HCT116 (cell line): ENCODE data around the gene PCDHGB2. TPM values are rescaled to one million over a fixed set of nuclear protein-coding genes. Genes with fewer than 3 reads are reported as not detected.

Experiments used
- ATAC-seq: fragments of 200-7000 bp; cut with Tn5 transposase; 2 replicates; pipeline ENCODE4 v1.9.1; 2020; ENCODE audit warnings: mild to moderate bottlenecking, moderate library complexity
- BruUV-seq: library from RNA; stranded (reverse); fragments of 400-500 nt; replicated peaks from 2 replicates; lab custom pipeline; 2021; lab: Mats Ljungman, UMichigan
- CTCF ChIA-PET: fragments of 300-600 bp; sonication (Branson Sonifier 250); formaldehyde crosslinking; loops from one replicate; lab custom pipeline; 2021; ENCODE audit warnings: antibody characterized with exemption; lab: Charles Lee
- POLR2A ChIA-PET: fragments of 300-600, 350-600 bp; sonication (Branson Sonifier 250); formaldehyde crosslinking; loops from one replicate; lab custom pipeline; 2021; ENCODE audit warnings: antibody characterized with exemption; lab: Charles Lee
- RAD21 ChIA-PET, 2 experiments: fragments of 300-600 bp; sonication (Branson Sonifier 250); formaldehyde crosslinking; loops; one replicate each; lab custom pipeline; 2023; ENCODE audit warnings: low total read pairs in 2 of 2; ENCODE audit not compliant: uncharacterized antibody in 2 of 2, unreplicated experiment in 2 of 2, low non-redundant PET in 1 of 2; lab: Charles Lee
- DNase-seq: peaks from one replicate; pipeline ENCODE4 v3.0.0-alpha.2; 2010; ENCODE audit warnings: low read depth, low spot score
- H2AFZ ChIP-seq: fragments of 200-600 bp; shearing (Covaris generic), sonication (generic); 2 replicates; pipeline ENCODE4 v1.6.1; 2017; ENCODE audit warnings: low read depth, mixed run types, mixed read lengths, antibody characterized with exemption, low read length; ENCODE audit not compliant: poor library complexity, severe bottlenecking
- H3K27ac ChIP-seq: 2 replicates; pipeline ENCODE4 v1.5.1; 2012; ENCODE audit warnings: low read depth, low read length
- H3K27me3 ChIP-seq: fragments of 200-600 bp; sonication (generic); 2 replicates; pipeline ENCODE4 v1.6.1; 2016; ENCODE audit warnings: mixed run types, low read length, mixed read lengths; ENCODE audit not compliant: insufficient read depth
- H3K36me3 ChIP-seq, 2 experiments: fragments of 200-500 bp in 1 of 2; fragments of 200-600 bp in 1 of 2; sonication (Bioruptor generic) in 1 of 2; sonication (generic) in 1 of 2; 2 replicates each; pipeline versions ENCODE4 v1.5.1 to v1.6.1; 2014 to 2016; ENCODE audit warnings: low read length in 2 of 2, inconsistent platforms in 1 of 2, mixed read lengths in 1 of 2, mixed run types in 1 of 2; ENCODE audit not compliant: insufficient read depth in 2 of 2, control insufficient read depth in 1 of 2
- H3K4me1 ChIP-seq, 2 experiments: fragments of 200-600 bp in 1 of 2; sonication (generic) in 1 of 2; 2 replicates each; pipeline versions ENCODE4 v1.5.1 to v1.6.1; 2012 to 2017; ENCODE audit warnings: low read length in 2 of 2, inconsistent platforms in 1 of 2, mild to moderate bottlenecking in 1 of 2, mixed read lengths in 1 of 2, mixed run types in 1 of 2, moderate library complexity in 1 of 2; ENCODE audit not compliant: insufficient read depth in 2 of 2, control insufficient read depth in 1 of 2
- H3K4me2 ChIP-seq: fragments of 200-600 bp; sonication (generic); 2 replicates; pipeline ENCODE4 v1.6.1; 2017; ENCODE audit warnings: mixed run types, low read length, mixed read lengths
- H3K4me3 ChIP-seq, 2 experiments: fragments of 200-600 bp in 1 of 2; sonication (generic) in 1 of 2; replicated peaks in 1 of 2; 2 replicates each; pipeline ENCODE4 v1.5.1; 2011 to 2016; ENCODE audit warnings: low read length in 2 of 2, control low read depth in 1 of 2, low read depth in 1 of 2, mild to moderate bottlenecking in 1 of 2, mixed read lengths in 1 of 2, mixed run types in 1 of 2
- H3K79me2 ChIP-seq: fragments of 200-600 bp; sonication (generic); 2 replicates; pipeline ENCODE4 v1.6.1; 2017; ENCODE audit warnings: mild to moderate bottlenecking, mixed run types, low read length, moderate library complexity, mixed read lengths; ENCODE audit not compliant: insufficient read depth
- H3K9ac ChIP-seq: fragments of 200-600 bp; sonication (generic); 2 replicates; pipeline ENCODE4 v1.6.1; 2016; ENCODE audit warnings: low read length, mixed read lengths
- H3K9me2 ChIP-seq: fragments of 200-600 bp; sonication (generic), shearing (Covaris generic); 2 replicates; pipeline ENCODE4 v1.6.1; 2017; ENCODE audit warnings: mixed run types, mild to moderate bottlenecking, moderate library complexity; ENCODE audit not compliant: insufficient read depth
- H3K9me3 ChIP-seq, 2 experiments: fragments of 200-500 bp in 1 of 2; fragments of 200-600 bp in 1 of 2; sonication (Bioruptor generic) in 1 of 2; sonication (generic) in 1 of 2; 2 replicates each; pipeline ENCODE4 v1.6.1; 2014 to 2017; ENCODE audit warnings: low read length in 2 of 2, mixed read lengths in 2 of 2, inconsistent platforms in 1 of 2, low read depth in 1 of 2, mild to moderate bottlenecking in 1 of 2, mixed run types in 1 of 2, moderate library complexity in 1 of 2; ENCODE audit not compliant: control insufficient read depth in 1 of 2, insufficient read depth in 1 of 2
- H4K20me1 ChIP-seq: fragments of 200-600 bp; sonication (generic), shearing (Covaris generic); 2 replicates; pipeline ENCODE4 v1.6.1; 2017; ENCODE audit warnings: mixed run types, mild to moderate bottlenecking, moderate library complexity; ENCODE audit not compliant: insufficient read depth
- CBX3 ChIP-seq: IDR thresholded peaks from 2 replicates; pipeline ENCODE4 v1.6.1; 2012; ENCODE audit warnings: low read depth
- EGR1 ChIP-seq: IDR thresholded peaks from 2 replicates; pipeline ENCODE4 v1.6.1; 2012; ENCODE audit warnings: low read depth
- FOSL1 ChIP-seq: IDR thresholded peaks from 2 replicates; pipeline ENCODE4 v1.6.1; 2012; ENCODE audit warnings: low read depth
- POLR2A ChIP-seq: IDR thresholded peaks from 2 replicates; pipeline ENCODE4 v1.7.0; 2011; ENCODE audit warnings: borderline replicate concordance; ENCODE audit not compliant: insufficient read depth, insufficient read length; ENCODE audit errors: extremely low read depth
- POLR2AphosphoS5 ChIP-seq: IDR thresholded peaks from 2 replicates; pipeline ENCODE4 v1.6.1; 2011; ENCODE audit warnings: mild to moderate bottlenecking, low read depth, low read length, moderate library complexity
- RAD21 ChIP-seq: IDR thresholded peaks from 2 replicates; pipeline ENCODE4 v1.6.1; 2012; ENCODE audit warnings: low read depth, mild to moderate bottlenecking
- SIN3A ChIP-seq: IDR thresholded peaks from 2 replicates; pipeline ENCODE4 v1.6.1; 2012; ENCODE audit warnings: low read depth
- SP1 ChIP-seq: IDR thresholded peaks from 2 replicates; pipeline ENCODE4 v1.6.1; 2012; ENCODE audit warnings: low read depth
- ZFX ChIP-seq: fragments of 450-650 bp; IDR thresholded peaks from 2 replicates; pipeline ENCODE4 v1.6.1; 2017
- intact Hi-C: fragments of 100-400 bp; cut with micrococcal nuclease; formaldehyde crosslinking; loops from 2 replicates; pipeline ENCODE4 v1.10.0; 2022
- total RNA-seq: library from RNA; stranded (reverse); gene quantifications from one replicate; pipeline ENCODE4 v1.2.1, GENCODE V29; 2021; ENCODE audit not compliant: unreplicated experiment
- TF ChIP-seq, protein P1 (sequence below): IDR thresholded peaks from 2 replicates; pipeline ENCODE4 v1.6.1; 2012; ENCODE audit warnings: low read depth
- TF ChIP-seq, protein P2 (sequence below): IDR thresholded peaks from 2 replicates; pipeline ENCODE4 v1.6.1; 2011; ENCODE audit warnings: mild to moderate bottlenecking, low read length, moderate library complexity; ENCODE audit not compliant: insufficient replicate concordance; ENCODE audit errors: extremely low read depth

PCDHGB2 gene
- total RNA-seq, 1 experiment from 2014 or later: 0.34 TPM

GRCh38 chr5:141319202-141319601 is 40.6 kb upstream of the PCDHGB2 start:
- Histone ChIP-seq H3K79me2 (peaks cover 29% of the 10 kb centered on the region), H3K4me1 (peaks cover 4 to 13% of the 10 kb centered on the region in 2 experiments; a peak in 3 of 4 replicates), H3K27ac (no peak overlapping the region), H4K20me1 (no peaks in the 10 kb centered on the region), H3K4me3 (peak overlapping the region in 1 of 2 experiments; percentile 74; a peak in 3 of 4 replicates), H3K27me3 (no peaks in the 10 kb centered on the region), H3K9ac (no peak overlapping the region), H2AFZ (no peak overlapping the region), H3K9me2 (no peaks in the 10 kb centered on the region), H3K9me3 (peaks cover 19 to 26% of the 10 kb centered on the region in 2 experiments), H3K4me2 (peak overlapping the region; percentile 79), H3K36me3 (peaks cover 2 to 19% of the 10 kb centered on the region in 2 experiments; a peak in 2 of 4 replicates)
- ChIA-PET CTCF (interaction anchor here (2.0 to 2.1 kb wide), 2 partner anchors 94 to 245 kb away, joined by 6 to 19 read pairs; partner anchors contain the start of gene PCDHGA10), POLR2A (no interaction called here), RAD21 (no interaction called here)
- no TSS peak for BruUV-seq
- no peak for ATAC-seq
- TF ChIP-seq, protein P1, sequence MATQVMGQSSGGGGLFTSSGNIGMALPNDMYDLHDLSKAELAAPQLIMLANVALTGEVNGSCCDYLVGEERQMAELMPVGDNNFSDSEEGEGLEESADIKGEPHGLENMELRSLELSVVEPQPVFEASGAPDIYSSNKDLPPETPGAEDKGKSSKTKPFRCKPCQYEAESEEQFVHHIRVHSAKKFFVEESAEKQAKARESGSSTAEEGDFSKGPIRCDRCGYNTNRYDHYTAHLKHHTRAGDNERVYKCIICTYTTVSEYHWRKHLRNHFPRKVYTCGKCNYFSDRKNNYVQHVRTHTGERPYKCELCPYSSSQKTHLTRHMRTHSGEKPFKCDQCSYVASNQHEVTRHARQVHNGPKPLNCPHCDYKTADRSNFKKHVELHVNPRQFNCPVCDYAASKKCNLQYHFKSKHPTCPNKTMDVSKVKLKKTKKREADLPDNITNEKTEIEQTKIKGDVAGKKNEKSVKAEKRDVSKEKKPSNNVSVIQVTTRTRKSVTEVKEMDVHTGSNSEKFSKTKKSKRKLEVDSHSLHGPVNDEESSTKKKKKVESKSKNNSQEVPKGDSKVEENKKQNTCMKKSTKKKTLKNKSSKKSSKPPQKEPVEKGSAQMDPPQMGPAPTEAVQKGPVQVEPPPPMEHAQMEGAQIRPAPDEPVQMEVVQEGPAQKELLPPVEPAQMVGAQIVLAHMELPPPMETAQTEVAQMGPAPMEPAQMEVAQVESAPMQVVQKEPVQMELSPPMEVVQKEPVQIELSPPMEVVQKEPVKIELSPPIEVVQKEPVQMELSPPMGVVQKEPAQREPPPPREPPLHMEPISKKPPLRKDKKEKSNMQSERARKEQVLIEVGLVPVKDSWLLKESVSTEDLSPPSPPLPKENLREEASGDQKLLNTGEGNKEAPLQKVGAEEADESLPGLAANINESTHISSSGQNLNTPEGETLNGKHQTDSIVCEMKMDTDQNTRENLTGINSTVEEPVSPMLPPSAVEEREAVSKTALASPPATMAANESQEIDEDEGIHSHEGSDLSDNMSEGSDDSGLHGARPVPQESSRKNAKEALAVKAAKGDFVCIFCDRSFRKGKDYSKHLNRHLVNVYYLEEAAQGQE: no peak
- TF ChIP-seq FOSL1: no peak
- no peak for TF ChIP-seq RAD21
- no peak for TF ChIP-seq POLR2AphosphoS5
- no peak for TF ChIP-seq EGR1
- TF ChIP-seq ZFX: no peak
- TF ChIP-seq SP1: no peak
- no peak for TF ChIP-seq POLR2A
- TF ChIP-seq CBX3: no peak
- no peak for TF ChIP-seq SIN3A
- TF ChIP-seq, protein P2, sequence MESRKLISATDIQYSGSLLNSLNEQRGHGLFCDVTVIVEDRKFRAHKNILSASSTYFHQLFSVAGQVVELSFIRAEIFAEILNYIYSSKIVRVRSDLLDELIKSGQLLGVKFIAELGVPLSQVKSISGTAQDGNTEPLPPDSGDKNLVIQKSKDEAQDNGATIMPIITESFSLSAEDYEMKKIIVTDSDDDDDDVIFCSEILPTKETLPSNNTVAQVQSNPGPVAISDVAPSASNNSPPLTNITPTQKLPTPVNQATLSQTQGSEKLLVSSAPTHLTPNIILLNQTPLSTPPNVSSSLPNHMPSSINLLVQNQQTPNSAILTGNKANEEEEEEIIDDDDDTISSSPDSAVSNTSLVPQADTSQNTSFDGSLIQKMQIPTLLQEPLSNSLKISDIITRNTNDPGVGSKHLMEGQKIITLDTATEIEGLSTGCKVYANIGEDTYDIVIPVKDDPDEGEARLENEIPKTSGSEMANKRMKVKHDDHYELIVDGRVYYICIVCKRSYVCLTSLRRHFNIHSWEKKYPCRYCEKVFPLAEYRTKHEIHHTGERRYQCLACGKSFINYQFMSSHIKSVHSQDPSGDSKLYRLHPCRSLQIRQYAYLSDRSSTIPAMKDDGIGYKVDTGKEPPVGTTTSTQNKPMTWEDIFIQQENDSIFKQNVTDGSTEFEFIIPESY: no peak
- intact Hi-C loops: no loop called here
- no peak for DNase-seq
